HG03520 (cell line): ENCODE measurements around the gene DTX4.

Experiments used
- ATAC-seq: cut with Tn5 transposase; IDR thresholded peaks from one replicate; pipeline ENCODE4 v1.9.1; 2021; ENCODE audit warnings: mild to moderate bottlenecking, moderate library complexity; ENCODE audit not compliant: unreplicated experiment

The DTX4 gene

DNA sequence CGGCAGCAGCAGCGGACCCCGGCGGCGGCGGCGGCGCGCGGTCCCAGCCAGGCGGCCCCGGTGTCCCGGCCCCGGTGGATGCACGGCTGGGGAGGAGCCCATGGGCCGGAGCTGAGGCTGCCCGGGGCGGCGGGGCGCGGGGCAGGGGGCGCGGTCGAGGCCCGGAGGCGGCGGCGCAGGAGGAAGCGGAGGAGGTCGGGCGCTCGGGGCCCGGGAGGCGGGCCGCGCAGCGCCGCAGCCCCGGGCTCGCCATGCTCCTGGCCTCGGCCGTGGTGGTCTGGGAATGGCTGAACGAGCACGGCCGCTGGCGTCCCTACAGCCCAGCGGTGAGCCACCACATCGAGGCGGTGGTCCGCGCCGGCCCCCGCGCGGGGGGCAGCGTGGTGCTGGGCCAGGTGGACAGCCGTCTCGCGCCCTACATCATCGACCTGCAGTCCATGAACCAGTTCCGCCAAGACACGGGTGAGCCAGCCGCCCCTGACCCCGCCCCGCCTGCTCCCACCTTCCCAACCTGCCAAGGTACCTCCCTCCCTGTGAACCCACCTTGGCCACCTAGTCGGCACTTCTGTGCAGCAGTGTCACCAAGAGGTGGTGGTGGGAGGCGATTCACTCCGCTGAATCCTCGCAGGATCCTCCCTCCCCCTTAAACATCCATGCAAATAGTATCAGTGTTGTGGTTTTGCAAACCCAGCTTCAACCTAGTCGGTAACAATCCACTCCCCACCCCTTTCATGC, 580 bp downstream of the DTX4 start:
- ATAC-seq, result peak; percentile 25

DNA sequence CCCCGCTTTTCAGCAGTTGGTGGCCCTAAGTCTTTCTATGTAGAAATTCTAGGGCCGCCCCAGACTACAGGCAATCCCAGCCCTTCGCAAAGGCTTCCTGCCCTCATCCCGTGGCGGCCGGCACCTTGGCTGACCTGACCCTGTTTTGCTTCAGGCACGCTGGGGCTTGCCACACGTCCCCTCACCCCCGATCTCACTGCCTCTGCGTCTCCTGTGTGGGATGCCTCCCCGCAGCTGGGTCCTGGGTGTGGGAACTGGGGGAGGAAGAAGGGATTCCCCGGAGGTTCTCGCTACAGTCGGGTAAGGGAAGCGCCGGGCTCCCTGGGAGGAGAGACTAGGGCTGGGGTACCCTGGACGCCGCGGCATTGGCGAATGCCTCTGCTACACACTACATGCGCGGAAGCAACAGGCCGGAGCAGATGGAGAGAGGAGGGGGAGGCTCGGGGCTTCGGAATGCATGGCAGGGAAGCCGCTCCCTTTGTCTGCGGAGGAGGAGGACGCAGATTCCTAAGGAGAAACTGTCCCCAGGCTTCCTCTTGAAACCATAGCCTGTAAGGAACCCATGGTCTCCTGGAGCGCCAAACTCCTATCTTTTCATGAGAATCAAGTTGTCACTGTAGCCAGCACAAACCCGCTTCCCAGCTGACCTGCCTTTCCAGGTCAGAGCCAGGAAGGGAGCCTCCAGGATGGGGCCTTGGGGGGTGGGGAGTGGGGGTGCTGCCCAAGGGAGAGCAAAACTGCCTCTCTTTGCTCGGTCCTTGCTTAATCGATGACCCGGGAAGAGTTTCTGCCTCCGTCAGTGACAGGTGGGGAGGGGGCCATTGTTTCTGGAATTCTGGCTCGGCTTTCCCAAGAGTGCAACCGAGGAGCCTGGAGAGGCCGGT, 1.4 kb downstream of the DTX4 start:
- ATAC-seq, result no peak

DNA sequence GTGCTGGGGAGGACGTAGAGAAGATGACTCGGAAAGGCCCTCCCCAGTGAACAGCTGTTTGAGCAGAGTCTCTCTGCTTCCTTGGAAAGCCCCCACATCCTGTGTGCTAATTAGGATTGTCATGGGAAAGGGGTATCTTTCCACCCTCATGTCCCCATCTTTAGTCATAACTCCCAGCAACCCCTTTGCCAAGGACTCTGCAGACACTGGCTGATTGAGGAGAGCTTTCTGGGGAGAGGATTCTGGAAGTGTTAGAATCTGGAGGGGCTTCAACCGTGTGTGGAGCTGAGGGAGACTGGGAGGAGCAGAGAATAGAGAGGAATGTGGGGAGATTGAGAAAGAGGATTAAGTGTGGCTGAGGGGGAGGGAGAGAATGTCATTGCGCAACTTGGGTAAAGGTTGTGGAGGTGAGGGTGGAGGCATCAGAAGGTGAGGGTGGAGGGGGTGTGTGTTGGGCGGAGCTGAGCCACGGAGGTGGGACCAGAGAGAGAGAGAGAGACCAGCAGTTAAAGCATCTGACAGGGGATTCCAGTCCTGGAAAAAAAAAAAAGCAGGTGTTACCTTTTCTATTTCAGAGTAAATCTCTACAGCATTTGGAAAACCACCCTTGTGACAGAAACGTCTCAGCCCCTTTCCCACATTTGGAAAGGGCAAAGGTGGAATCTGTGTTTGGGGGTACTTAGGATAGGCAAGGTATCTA, 2.2 kb downstream of the DTX4 start:
- ATAC-seq, result no peak

DNA sequence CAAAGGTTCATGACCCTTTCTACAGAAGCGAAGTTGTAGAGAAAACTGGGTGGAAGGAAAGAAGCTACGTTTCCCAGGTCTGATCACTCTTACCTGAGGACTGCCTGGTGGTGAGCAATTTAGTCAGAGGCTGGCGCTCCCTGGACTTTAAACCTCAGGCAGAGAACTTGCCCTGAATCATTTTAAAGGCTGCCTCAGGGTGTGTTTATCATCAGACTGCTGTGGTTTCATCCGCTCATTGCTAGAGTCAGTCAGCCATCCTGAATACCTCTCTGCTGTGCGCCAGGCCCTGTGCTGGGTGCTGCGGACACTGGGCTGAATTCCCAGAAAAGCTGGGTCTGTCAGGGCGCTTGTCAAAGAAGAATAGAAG, 2.7 kb downstream of the DTX4 start:
- no peak for ATAC-seq

- no peak for ATAC-seq
Observed at GRCh38 chr11:59175091-59175501, 3.2 kb downstream of the DTX4 start.

- ATAC-seq, result no peak
Observed at GRCh38 chr11:59176330-59176729, 4.4 kb downstream of the DTX4 start.

- ATAC-seq, result no peak
Observed at GRCh38 chr11:59178402-59178801, 6.5 kb downstream of the DTX4 start.

DNA sequence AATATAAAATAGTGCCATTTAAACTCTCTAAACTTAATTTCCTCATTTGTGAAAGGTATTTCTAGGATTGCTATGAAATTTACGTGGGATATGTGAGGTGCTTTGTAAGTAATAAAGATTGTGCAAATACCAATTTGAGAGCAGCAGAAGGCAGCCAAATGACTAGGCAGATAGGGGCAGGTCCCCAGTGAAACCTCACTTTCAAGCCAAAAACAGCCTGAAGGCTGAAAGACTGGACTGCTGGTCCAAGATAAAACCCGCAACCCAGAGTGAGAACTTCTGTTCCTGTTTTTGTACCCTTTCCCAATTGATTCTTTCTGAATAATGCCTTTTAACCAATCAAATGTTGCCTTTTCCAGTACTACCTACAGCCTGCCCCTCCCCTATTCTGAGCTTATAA, 7.2 kb downstream of the DTX4 start:
- ATAC-seq, result no peak

- no peak for ATAC-seq
Observed at GRCh38 chr11:59180168-59180776, 8.3 kb downstream of the DTX4 start.

- no peak for ATAC-seq
Observed at GRCh38 chr11:59180907-59181306, 9.0 kb downstream of the DTX4 start.

- ATAC-seq, result no peak
Observed at GRCh38 chr11:59181746-59182456, 10.0 kb downstream of the DTX4 start.

GRCh38 chr11:59182457-59183151, 10.7 kb downstream of the DTX4 start:
- ATAC-seq, result no peak

GRCh38 chr11:59183771-59184170, 11.8 kb downstream of the DTX4 start:
- ATAC-seq, result no peak

DNA sequence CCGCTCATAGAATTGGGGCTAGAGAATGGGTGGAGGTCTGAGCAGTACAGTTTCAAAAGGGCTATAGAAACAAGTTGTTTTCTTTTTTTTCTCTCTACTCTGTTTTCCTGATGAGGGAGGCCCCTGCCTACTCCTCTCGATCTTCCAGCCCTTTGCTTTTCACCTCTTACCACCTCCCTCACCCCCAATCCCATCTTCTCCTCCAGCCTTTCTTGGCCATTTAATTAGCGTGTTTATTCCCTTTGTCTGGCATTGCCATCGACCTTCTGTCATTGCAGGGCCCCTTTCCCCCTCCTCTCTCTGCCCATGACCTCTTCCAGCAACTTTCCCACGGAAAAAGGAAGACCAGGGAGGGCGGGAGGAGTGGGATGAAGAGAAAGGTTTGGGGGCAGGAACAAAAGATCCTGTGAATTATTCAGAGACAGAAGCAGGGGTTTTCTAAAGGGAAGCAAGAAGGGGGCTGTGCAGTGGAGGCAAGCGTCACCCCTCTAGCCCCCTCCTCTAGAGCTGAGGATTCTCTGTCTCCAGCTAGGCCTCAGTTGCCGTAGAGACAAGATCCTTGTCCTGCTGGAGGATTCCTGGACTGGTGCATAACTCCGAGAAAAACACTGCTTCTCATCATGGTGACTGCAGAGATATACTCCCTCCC, 12.9 kb downstream of the DTX4 start:
- ATAC-seq, result no peak

- ATAC-seq, result no peak
Observed at GRCh38 chr11:59185386-59185945, 13.5 kb downstream of the DTX4 start.

- ATAC-seq, result no peak
Observed at GRCh38 chr11:59186130-59186594, 14.2 kb downstream of the DTX4 start.

- no peak for ATAC-seq
Observed at GRCh38 chr11:59187035-59187434, 15.1 kb downstream of the DTX4 start.

DNA sequence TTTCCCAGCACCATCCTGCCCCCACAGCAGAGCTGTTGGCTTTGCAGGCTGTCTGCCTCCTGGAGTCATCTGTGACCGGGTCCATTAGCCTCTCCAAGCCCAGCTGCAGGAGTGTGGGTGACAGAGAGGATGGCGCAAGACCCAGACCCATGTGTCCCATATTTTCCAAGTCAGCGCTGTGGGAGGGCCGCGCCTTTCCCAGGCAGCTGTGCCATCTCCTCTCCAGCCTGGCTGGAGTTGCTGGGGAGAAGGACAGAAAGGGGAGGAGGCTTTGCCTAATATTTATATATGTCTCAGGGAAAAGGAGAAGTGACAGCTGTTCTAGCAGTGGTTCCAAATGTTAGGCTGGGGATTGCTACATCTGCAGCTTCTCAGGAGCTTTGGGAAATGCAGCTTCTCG, 15.7 kb downstream of the DTX4 start:
- ATAC-seq, result no peak

GRCh38 chr11:59188954-59189353, 17.0 kb downstream of the DTX4 start:
- ATAC-seq, result no peak
